Inflammatory macrophage treated with lipopolysaccharide for 1 hour (primary cell): Measurements from ENCODE around the gene RLBP1.

Experiments used
- DNase-seq, 2 donors: peaks; one replicate each; pipeline ENCODE4 v3.0.0-alpha.2; 2020 to 2022

Gene RLBP1

GRCh38 chr15:89177633-89178306 is 43.6 kb downstream of the RLBP1 start:
- peak; percentile 41 to 69 for DNase-seq

- no peak for DNase-seq
These were observed 44.3 kb downstream of the RLBP1 start for GRCh38 chr15:89177116-89177515.

GRCh38 chr15:89175617-89176191 is 45.7 kb downstream of the RLBP1 start:
- no peak for DNase-seq

GRCh38 chr15:89174476-89174875 is 46.9 kb downstream of the RLBP1 start:
- no peak for DNase-seq

- DNase-seq: no peak
These were observed 48.5 kb downstream of the RLBP1 start for GRCh38 chr15:89172921-89173320.

- peak; percentile 12 to 76 for DNase-seq
These were observed 50.0 kb downstream of the RLBP1 start for GRCh38 chr15:89171136-89172072.

GRCh38 chr15:89170364-89170763 is 51.0 kb downstream of the RLBP1 start:
- DNase-seq: no peak

- no peak for DNase-seq
These were observed 53.0 kb downstream of the RLBP1 start for GRCh38 chr15:89168316-89168833.

GRCh38 chr15:89167267-89168176 is 53.9 kb downstream of the RLBP1 start:
- peak; percentile 59 to 81 for DNase-seq

GRCh38 chr15:89165677-89166076 is 55.7 kb downstream of the RLBP1 start:
- no peak for DNase-seq

- no peak for DNase-seq
These were observed 56.6 kb downstream of the RLBP1 start for GRCh38 chr15:89164712-89165211.

GRCh38 chr15:89163271-89164055 is 57.9 kb downstream of the RLBP1 start:
- no peak for DNase-seq

- no peak for DNase-seq
These were observed 59.7 kb downstream of the RLBP1 start for GRCh38 chr15:89161666-89162065.
